Adipose tissue (tissue), 3 donors: ENCODE measurements around the gene GRM8. TPM values are rescaled to one million over a fixed set of nuclear protein-coding genes. Genes with fewer than 3 reads are reported as not detected.

Experiments
- H3K27ac ChIP-seq: one replicate; pipeline ENCODE4 v1.5.1; 2013; ENCODE audit warnings: low read depth, low read length
- WGBS, 3 donors: extraction: QIAGEN DNeasy Blood & Tissue Kit; methylation state at CpG; one replicate each; pipeline ENCODE4 v1.1.7; 2013; 5-methylcytosine and 5-hydroxymethylcytosine counted together
- polyA plus RNA-seq, 3 donors: library from polyadenylated mRNA; stranded (reverse); fragments of 200-250 nt; gene quantifications; one replicate each; pipeline ENCODE4 v1.2.3, GENCODE V29; 2013
- donor health status: healthy with polysubstance abuse.
- donor health status: Bipolar disorder and iron deficiency.
- donor health status: healthy.

Gene GRM8
- polyA plus RNA-seq, result under 1 TPM in 2 of 3 donors, not detected in 1; 0.07 to 0.08 TPM

- 0 to 1% (median 1%) methylated on average over 57 to 62 of the region's 62 CpGs for WGBS, 3 donors
- no peak within 1 kb of the TSS for H3K27ac ChIP-seq
These were observed at the start of gene GRM8 for GRCh38 chr7:127252778-127253280. GRM8 (minus strand) TSS chr7:127252941.

GRCh38 chr7:127290801-127291361 is 38.1 kb upstream of the GRM8 start:
- no peak overlapping the region for H3K27ac ChIP-seq

GRCh38 chr7:127290116-127290655 is 37.4 kb upstream of the GRM8 start:
- H3K27ac ChIP-seq, result no peak overlapping the region
- 76 to 89% (median 80%) methylated on average over 5 of the region's 5 CpGs for WGBS, 3 donors

More at GRCh38 chr7:127290801-127291361, 38.1 kb upstream of the GRM8 start:
- WGBS, 3 donors, result 67 to 91% (median 74%) methylated on average over 1 of the region's 1 CpG

- 69 to 82% (median 75%) methylated on average over 6 of the region's 6 CpGs for WGBS, 3 donors
- no peak overlapping the region for H3K27ac ChIP-seq
These were observed 34.4 kb upstream of the GRM8 start for GRCh38 chr7:127287133-127287532.

GRCh38 chr7:127270093-127270492 is 17.4 kb upstream of the GRM8 start:
- 88 to 98% (median 95%) methylated on average over 1 of the region's 1 CpG for WGBS, 3 donors
- H3K27ac ChIP-seq, result no peak overlapping the region

GRCh38 chr7:127266047-127266446 is 13.3 kb upstream of the GRM8 start:
- 69 to 93% (median 90%) methylated on average over 1 of the region's 1 CpG for WGBS, 3 donors
- no peak overlapping the region for H3K27ac ChIP-seq

GRCh38 chr7:127264219-127264618 is 11.5 kb upstream of the GRM8 start:
- WGBS, 3 donors, result 29 to 82% (median 80%) methylated on average over 3 of the region's 3 CpGs
- no peak overlapping the region for H3K27ac ChIP-seq

GRCh38 chr7:127258111-127258510 is 5.4 kb upstream of the GRM8 start:
- no peak overlapping the region for H3K27ac ChIP-seq
- 58 to 74% (median 68%) methylated on average over 6 of the region's 6 CpGs for WGBS, 3 donors

- no peak overlapping the region for H3K27ac ChIP-seq
- WGBS, 3 donors, result 20 to 52% (median 23%) methylated on average over 2 of the region's 2 CpGs
These were observed 4.3 kb upstream of the GRM8 start for GRCh38 chr7:127257086-127257485.

- no peak overlapping the region for H3K27ac ChIP-seq
- 73 to 84% (median 81%) methylated on average over 2 of the region's 2 CpGs for WGBS, 3 donors
These were observed 3.4 kb upstream of the GRM8 start for GRCh38 chr7:127256041-127256725.

- H3K27ac ChIP-seq, result no peak overlapping the region
- 16 to 23% (median 16%) methylated on average over 11 of the region's 11 CpGs for WGBS, 3 donors
These were observed 1.5 kb upstream of the GRM8 start for GRCh38 chr7:127254163-127254684.

GRCh38 chr7:127253281-127254162 is 781 bp upstream of the GRM8 start:
- H3K27ac ChIP-seq, result no peak overlapping the region
- WGBS, 3 donors, result 1% methylated on average over 82 to 84 of the region's 84 CpGs

- 0 to 2% (median 1%) methylated on average over 11 of the region's 11 CpGs for WGBS, 3 donors
- H3K27ac ChIP-seq, result no peak overlapping the region
These were observed 396 bp downstream of the GRM8 start for GRCh38 chr7:127252377-127252713.

- 0 to 1% (median 1%) methylated on average over 81 of the region's 81 CpGs for WGBS, 3 donors
- no peak overlapping the region for H3K27ac ChIP-seq
These were observed 1.0 kb downstream of the GRM8 start for GRCh38 chr7:127251465-127252376.

GRCh38 chr7:127251036-127251464 is 1.7 kb downstream of the GRM8 start:
- WGBS, 3 donors, result 4 to 7% (median 5%) methylated on average over 23 of the region's 23 CpGs
- H3K27ac ChIP-seq, result no peak overlapping the region

- WGBS, 3 donors, result 12 to 32% (median 17%) methylated on average over 12 of the region's 12 CpGs
These were observed 2.3 kb downstream of the GRM8 start for GRCh38 chr7:127250312-127251035.

GRCh38 chr7:127245607-127246006 is 7.1 kb downstream of the GRM8 start:
- WGBS, 3 donors, result 36 to 63% (median 43%) methylated on average over 1 of the region's 1 CpG
- no peak overlapping the region for H3K27ac ChIP-seq

More at GRCh38 chr7:127250312-127251035, 2.3 kb downstream of the GRM8 start:
- H3K27ac ChIP-seq, result no peak overlapping the region
